ENCODE results near the gene PPFIA3. TPM values are rescaled to one million over a fixed set of nuclear protein-coding genes. Genes with fewer than 3 reads are reported as not detected.
"Not testable (repeated sequence)": the region's sequence is repeated elsewhere in the genome, so short reads cannot be mapped to it uniquely, and the experiment has no call there.

The PPFIA3 gene
- total RNA-seq, 3 donors from 2014 or later: 3.4 to 5.0 (median 4.0) TPM

- no peak for ATAC-seq
- Mint-ChIP-seq H3K9me3 (no peaks in the 10 kb centered on the region), H3K4me1 (ENCODE audit: low read depth) (peaks cover 11% of the 10 kb centered on the region), H3K27me3 (ENCODE audit: low read depth) (no peaks in the 10 kb centered on the region), H3K4me3 (no peak overlapping the region), H3K36me3 (ENCODE audit: insufficient read depth) (no peaks in the 10 kb centered on the region)
- DNase-seq: no peak
These were observed 7.2 kb downstream of the PPFIA3 start for GRCh38 chr19:49126575-49126974.

DNA sequence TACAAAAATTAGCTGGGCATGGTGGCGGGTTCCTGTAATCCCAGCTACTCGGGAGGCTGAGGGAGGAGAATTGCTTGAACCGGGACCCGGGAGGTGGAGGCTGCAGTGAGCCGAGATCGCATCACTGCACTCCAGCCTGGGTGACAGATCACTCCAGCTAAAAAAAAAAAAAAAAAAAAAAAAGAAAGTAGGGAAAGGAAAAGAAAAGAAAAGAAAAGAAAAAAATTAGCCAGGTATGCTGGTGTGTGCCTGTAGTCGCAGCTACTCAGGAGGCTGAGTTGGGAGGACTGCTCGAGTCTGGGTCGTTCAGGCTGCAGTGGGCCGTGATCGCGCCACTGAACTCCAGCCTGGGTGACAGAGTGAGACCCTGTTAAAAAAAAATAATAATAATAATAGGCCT lies 7.9 kb downstream of the PPFIA3 start:
- peaks cover 11% of the 10 kb centered on the region for H3K4me1 Mint-ChIP-seq (ENCODE audit: low read depth)
- not testable (repeated sequence) for DNase-seq; ATAC-seq; H3K27me3 Mint-ChIP-seq (ENCODE audit: low read depth); H3K9me3 Mint-ChIP-seq; H3K36me3 Mint-ChIP-seq (ENCODE audit: insufficient read depth); H3K4me3 Mint-ChIP-seq

- ATAC-seq (peak; percentile 94), DNase-seq (peak; percentile 93)
- H3K36me3 Mint-ChIP-seq (ENCODE audit: insufficient read depth): no peaks in the 10 kb centered on the region
- no peaks in the 10 kb centered on the region for H3K9me3 Mint-ChIP-seq
- no peaks in the 10 kb centered on the region for H3K27me3 Mint-ChIP-seq (ENCODE audit: low read depth)
- H3K4me3 Mint-ChIP-seq: peak overlapping the region; percentile 80
- peaks cover 11% of the 10 kb centered on the region for H3K4me1 Mint-ChIP-seq (ENCODE audit: low read depth)
These were observed 8.6 kb downstream of the PPFIA3 start for GRCh38 chr19:49127674-49128544.

GRCh38 chr19:49128545-49129237 lies 9.3 kb downstream of the PPFIA3 start:
- Mint-ChIP-seq H3K27me3 (ENCODE audit: low read depth) (no peaks in the 10 kb centered on the region), H3K9me3 (no peaks in the 10 kb centered on the region), H3K4me1 (ENCODE audit: low read depth) (peaks cover 15% of the 10 kb centered on the region), H3K4me3 (peak overlapping the region; percentile 80), H3K36me3 (ENCODE audit: insufficient read depth) (no peaks in the 10 kb centered on the region)
- DNase-seq: no peak
- ATAC-seq: no peak

GRCh38 chr19:49129238-49129583 lies 9.9 kb downstream of the PPFIA3 start:
- no peak overlapping the region for H3K4me3 Mint-ChIP-seq
- H3K36me3 Mint-ChIP-seq (ENCODE audit: insufficient read depth): no peaks in the 10 kb centered on the region
- H3K27me3 Mint-ChIP-seq (ENCODE audit: low read depth): no peaks in the 10 kb centered on the region
- no peak for ATAC-seq
- no peak for DNase-seq
- no peaks in the 10 kb centered on the region for H3K9me3 Mint-ChIP-seq
- peaks cover 18% of the 10 kb centered on the region for H3K4me1 Mint-ChIP-seq (ENCODE audit: low read depth)

GRCh38 chr19:49130325-49130724 lies 11.0 kb downstream of the PPFIA3 start:
- Mint-ChIP-seq H3K4me3 (no peak overlapping the region), H3K27me3 (ENCODE audit: low read depth) (peaks cover 3% of the 10 kb centered on the region), H3K36me3 (ENCODE audit: insufficient read depth) (no peaks in the 10 kb centered on the region), H3K9me3 (no peaks in the 10 kb centered on the region), H3K4me1 (ENCODE audit: low read depth) (peaks cover 21% of the 10 kb centered on the region)
- ATAC-seq: no peak
- DNase-seq: no peak

DNA sequence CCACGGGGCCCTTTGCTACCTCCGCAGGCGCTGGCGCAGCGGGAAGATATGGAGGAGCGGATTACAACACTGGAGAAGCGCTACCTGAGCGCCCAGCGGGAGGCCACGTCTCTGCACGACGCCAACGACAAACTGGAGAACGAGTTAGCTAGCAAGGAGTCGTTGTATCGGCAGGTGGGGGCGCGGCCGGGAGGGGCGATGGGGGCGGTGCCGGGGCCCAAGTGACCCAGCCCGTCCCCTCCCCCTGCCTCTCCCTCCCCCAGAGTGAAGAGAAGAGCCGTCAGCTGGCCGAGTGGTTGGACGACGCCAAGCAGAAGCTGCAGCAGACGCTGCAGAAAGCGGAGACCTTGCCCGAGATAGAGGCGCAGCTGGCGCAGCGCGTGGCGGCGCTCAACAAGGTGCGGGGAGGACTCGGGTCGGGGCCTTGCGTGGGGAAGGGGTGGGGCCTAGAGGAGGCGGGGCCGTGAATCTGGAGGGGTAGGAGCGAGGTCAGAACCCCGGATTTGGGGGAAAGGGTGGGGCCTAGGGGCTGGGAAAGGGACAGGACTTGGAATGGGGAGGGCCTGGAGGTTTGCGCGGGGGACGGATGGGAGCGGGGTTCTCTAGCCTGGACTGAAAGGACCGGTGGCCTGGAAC lies 13.7 kb downstream of the PPFIA3 start:
- no peaks in the 10 kb centered on the region for H3K36me3 Mint-ChIP-seq (ENCODE audit: insufficient read depth)

GRCh38 chr19:49133621-49134454 lies 14.5 kb downstream of the PPFIA3 start:
- no peaks in the 10 kb centered on the region for H3K9me3 Mint-ChIP-seq
- H3K4me3 Mint-ChIP-seq: peak overlapping the region; percentile 56
- peaks cover 10% of the 10 kb centered on the region for H3K27me3 Mint-ChIP-seq (ENCODE audit: low read depth)
- peak; percentile 51 for DNase-seq
- peaks cover 12% of the 10 kb centered on the region for H3K4me1 Mint-ChIP-seq (ENCODE audit: low read depth)
- no peaks in the 10 kb centered on the region for H3K36me3 Mint-ChIP-seq (ENCODE audit: insufficient read depth)
- ATAC-seq: peak; percentile 63 to 73

More for the DNA sequence above, 13.7 kb downstream of the PPFIA3 start:
- Mint-ChIP-seq H3K4me3 (peak overlapping the region; percentile 56), H3K4me1 (ENCODE audit: low read depth) (peaks cover 19% of the 10 kb centered on the region), H3K27me3 (ENCODE audit: low read depth) (peaks cover 10% of the 10 kb centered on the region), H3K9me3 (no peaks in the 10 kb centered on the region)
- DNase-seq (no peak), ATAC-seq (peak; percentile 12 to 23)

- H3K4me1 Mint-ChIP-seq (ENCODE audit: low read depth): peaks cover 10% of the 10 kb centered on the region
- DNase-seq: no peak
- H3K4me3 Mint-ChIP-seq: no peak overlapping the region
- ATAC-seq: no peak
- no peaks in the 10 kb centered on the region for H3K36me3 Mint-ChIP-seq (ENCODE audit: insufficient read depth)
- no peaks in the 10 kb centered on the region for H3K9me3 Mint-ChIP-seq
- peaks cover 10% of the 10 kb centered on the region for H3K27me3 Mint-ChIP-seq (ENCODE audit: low read depth)
These were observed 16.3 kb downstream of the PPFIA3 start for GRCh38 chr19:49135686-49136085.

GRCh38 chr19:49136771-49137171 lies 17.4 kb downstream of the PPFIA3 start:
- Mint-ChIP-seq H3K4me3 (no peak overlapping the region), H3K36me3 (ENCODE audit: insufficient read depth) (no peaks in the 10 kb centered on the region), H3K4me1 (ENCODE audit: low read depth) (peaks cover 12% of the 10 kb centered on the region), H3K9me3 (no peaks in the 10 kb centered on the region), H3K27me3 (ENCODE audit: low read depth) (peaks cover 10% of the 10 kb centered on the region)
- DNase-seq (no peak), ATAC-seq (no peak)

DNA sequence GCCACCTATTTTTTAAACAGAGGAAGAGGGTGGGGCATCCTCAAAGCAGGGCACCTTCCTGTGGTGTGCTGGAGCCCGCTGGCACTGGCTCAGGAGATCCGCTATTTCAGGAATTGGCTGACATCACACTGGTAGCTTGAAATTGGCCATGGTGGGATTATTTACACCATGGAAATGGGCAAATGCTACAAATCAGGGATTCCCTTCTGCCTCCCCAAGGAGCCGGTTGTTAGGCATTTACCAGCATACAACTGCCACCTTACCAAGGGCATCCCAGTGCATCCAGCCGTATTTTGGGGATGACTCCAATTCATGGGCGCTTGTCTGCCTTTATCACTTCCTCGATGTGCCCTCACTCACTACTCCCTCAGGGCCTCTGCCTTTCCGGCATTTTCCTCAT lies 21.6 kb downstream of the PPFIA3 start:
- H3K4me1 Mint-ChIP-seq (ENCODE audit: low read depth): peaks cover 12% of the 10 kb centered on the region
- no peaks in the 10 kb centered on the region for H3K36me3 Mint-ChIP-seq (ENCODE audit: insufficient read depth)
- DNase-seq: no peak
- no peak overlapping the region for H3K4me3 Mint-ChIP-seq
- ATAC-seq: no peak
- peaks cover 26% of the 10 kb centered on the region for H3K27me3 Mint-ChIP-seq (ENCODE audit: low read depth)
- no peaks in the 10 kb centered on the region for H3K9me3 Mint-ChIP-seq

DNA sequence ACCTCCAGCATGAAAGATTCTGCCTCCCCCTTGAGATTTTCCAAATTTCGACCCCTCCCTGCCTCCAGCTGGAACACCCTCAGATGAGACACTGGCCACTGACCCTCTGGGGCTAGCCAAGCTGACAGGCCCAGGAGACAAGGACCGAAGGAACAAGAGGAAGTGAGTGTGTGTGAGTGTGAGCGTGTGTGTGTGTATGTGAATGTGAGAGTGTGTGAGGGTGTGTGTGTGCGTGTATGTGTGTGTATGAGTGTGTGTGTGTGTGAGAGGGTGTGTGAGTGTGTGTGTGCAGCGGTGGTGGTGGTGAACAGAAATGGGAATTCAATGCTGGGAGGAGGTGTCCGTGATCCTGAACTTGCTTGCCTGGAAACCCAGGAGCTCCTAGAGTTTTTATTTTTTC lies 22.0 kb downstream of the PPFIA3 start:
- Mint-ChIP-seq H3K36me3 (ENCODE audit: insufficient read depth) (no peaks in the 10 kb centered on the region), H3K4me3 (no peak overlapping the region)
- no peak for ATAC-seq

GRCh38 chr19:49142866-49143335 lies 23.6 kb downstream of the PPFIA3 start:
- Mint-ChIP-seq H3K27me3 (ENCODE audit: low read depth) (peaks cover 34% of the 10 kb centered on the region), H3K9me3 (no peaks in the 10 kb centered on the region), H3K4me1 (ENCODE audit: low read depth) (peaks cover 12% of the 10 kb centered on the region), H3K36me3 (ENCODE audit: insufficient read depth) (no peaks in the 10 kb centered on the region), H3K4me3 (peak overlapping the region; percentile 66)
- ATAC-seq (peak; percentile 90 to 93), DNase-seq (peak; percentile 39)

More for the DNA sequence above, 22.0 kb downstream of the PPFIA3 start:
- H3K4me1 Mint-ChIP-seq (ENCODE audit: low read depth): peaks cover 12% of the 10 kb centered on the region
- H3K9me3 Mint-ChIP-seq: no peaks in the 10 kb centered on the region
- H3K27me3 Mint-ChIP-seq (ENCODE audit: low read depth): peaks cover 29% of the 10 kb centered on the region
- no peak for DNase-seq

All from activated T-cell treated with anti-CD3 and anti-CD28 coated beads, Interleukin-2, amount 50 U/mL, for 4 hours (primary cell).